Bone marrow (tissue), 2 donors: ENCODE measurements around the gene TIFAB.

Source experiments
- DNase-seq, 2 donors: peaks; one replicate each; lab custom pipeline; 2025; lab: John Stamatoyannopoulos, UW

The TIFAB gene

DNA sequence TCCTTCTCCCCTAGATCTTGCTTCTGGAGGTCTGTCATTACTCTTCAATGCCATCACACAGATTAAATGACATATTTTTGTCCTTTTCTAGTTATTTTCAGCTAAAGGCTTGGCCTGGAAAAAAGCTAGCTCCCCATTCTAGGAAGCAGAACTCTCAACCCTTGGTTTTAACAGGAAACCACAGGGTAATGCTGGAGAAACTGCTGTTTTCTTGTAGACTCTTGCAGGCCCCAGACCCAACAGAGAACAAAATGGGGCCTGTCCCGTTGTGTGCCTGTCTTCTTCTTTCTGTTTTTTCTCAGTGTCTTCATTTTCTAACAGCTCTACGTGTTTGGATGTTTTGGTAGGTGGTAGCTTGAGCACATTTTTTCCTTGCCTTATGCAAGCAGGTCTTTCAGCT, 26.5 kb downstream of the TIFAB start:
- DNase-seq = peak in 1 of 2 donors; percentile 70

DNA sequence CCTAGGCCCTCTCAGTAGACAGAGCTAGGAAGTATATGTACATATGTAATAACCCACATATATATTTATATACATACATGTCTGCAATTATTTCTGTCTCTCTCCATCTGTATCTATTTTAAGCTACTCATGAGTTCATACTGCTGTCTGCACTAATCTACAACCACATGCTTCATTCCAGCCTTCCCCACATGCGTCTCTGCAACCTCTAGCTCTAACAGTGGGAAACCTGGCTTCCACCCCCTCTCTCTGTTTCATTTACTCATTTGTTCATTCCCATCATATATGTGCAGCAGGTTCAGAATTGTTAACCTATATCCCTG, 28.3 kb downstream of the TIFAB start:
- DNase-seq = no peak

DNA sequence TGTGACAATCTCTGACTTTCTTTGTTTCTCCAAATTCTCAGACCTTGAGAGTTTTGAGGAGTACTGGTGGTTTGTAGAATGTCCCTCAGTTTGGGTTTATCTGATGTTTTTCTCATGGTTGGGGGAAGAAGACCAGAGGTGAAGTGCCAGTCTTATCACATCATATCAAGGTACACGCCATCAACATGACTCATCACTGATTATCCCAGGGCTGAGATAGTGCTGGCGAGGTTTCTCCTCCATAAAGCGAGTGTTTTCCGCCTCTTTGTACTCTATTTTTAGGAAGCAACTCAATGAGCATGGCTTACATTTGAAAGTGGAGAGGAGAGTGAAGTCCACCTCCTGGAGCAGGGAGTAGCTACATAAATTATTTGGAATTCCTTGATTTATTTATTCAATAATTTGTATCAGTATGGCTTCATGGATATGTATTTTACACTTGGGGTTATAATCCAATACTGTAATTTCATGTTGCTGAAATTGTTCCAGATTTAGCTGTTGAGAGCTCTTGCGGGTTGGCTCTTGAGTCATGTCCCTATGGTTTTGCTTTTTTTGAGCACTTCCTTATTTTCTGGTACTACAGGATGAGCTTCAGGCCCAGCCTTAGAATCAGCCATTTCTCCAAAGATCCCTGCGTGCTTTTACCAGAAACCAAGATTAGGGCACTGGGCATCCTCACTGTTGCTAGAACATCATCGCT, 28.9 kb downstream of the TIFAB start:
- peak in 1 of 2 donors; percentile 68 for DNase-seq

DNA sequence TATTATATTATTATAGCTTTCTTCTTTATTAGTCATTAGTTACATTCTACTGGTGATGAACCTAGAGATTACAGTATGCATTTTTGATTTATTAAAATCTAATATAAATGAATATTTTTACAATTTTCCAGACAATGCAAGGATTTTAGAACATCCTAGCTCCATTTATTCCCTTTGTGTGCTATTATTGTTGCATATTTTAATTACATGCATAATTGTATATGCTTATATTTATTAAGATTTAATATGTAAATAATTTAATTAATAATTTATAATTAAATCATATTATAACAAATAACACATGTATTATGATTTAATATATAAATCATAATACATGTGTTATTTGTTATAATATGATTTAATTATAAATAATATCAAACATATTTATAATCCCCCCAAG, 29.7 kb downstream of the TIFAB start:
- DNase-seq = no peak

DNA sequence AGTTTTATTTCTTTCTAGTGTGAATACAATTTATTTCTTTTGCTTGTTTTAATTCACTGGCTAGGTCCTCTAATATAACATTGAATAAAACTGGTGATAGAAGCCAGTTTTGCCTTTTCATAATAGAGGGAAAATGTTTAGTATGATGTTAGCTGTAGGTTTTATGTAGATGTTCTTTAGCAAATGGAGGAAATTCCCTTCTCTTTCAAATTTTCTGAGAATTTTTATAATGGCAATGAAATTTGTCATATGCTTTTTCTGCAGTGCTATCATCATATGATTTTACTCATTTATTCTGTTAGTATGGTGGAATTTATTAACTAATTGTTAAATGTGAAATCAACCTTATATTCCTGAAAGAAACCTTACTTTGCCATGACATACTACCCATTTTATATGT, 35.1 kb downstream of the TIFAB start:
- DNase-seq = no peak

DNA sequence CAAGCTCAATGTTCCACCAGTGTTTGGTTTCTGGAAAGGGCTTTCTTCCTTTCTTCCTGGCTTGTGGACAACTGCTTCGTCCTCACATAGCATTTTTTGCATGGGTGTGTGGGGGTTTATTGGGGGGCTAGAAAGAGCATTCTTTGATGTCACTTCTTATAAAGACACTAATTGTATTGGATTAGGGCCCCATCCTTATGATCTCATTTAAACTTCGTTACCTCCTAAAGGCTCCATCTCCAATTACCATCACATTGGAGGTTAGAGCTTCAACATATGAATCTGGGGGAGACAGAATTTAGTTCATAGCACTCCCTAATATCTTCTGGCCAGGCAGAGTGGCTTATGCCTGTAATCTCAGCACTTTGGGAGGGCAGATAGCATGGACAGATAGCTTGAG, 47.1 kb downstream of the TIFAB start:
- no peak for DNase-seq

DNA sequence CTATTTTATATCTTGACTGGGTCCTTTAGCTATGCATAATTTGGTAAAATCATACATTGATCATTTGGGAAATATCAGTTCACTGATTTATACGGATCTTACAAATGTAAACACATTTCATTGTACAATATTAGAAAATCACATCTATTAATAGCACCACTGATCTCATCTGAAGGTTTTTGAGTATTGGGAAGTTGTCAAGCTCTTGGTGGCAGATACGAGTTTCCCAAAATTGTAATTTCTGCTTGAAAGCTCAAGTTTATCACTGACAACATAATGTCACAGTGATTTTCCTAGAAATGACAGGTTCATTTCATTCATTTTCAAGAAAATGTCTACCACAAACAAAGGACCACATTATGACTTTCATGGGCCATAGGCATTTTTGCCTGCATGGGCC, 50.1 kb downstream of the TIFAB start:
- no peak for DNase-seq

DNA sequence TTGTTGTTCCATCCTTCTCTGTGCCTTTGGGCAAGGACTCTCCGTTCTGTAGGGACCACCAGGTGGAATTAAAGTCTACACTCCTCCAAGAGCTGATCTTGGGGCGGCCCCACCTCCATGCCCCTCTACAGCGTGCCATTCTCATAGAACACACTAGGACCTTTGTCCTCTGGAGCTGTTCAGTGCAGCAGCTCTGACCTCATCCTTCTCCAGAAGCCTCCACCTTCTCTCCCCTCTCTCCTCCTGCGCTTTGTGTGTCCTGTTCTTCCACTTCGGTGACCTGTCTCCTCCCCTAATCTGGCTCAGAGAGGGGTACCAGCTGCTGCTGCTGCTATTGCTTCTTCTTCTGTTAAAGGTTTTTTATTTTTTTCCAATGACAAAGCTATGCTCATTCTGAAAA, 51.3 kb downstream of the TIFAB start:
- no peak for DNase-seq

DNA sequence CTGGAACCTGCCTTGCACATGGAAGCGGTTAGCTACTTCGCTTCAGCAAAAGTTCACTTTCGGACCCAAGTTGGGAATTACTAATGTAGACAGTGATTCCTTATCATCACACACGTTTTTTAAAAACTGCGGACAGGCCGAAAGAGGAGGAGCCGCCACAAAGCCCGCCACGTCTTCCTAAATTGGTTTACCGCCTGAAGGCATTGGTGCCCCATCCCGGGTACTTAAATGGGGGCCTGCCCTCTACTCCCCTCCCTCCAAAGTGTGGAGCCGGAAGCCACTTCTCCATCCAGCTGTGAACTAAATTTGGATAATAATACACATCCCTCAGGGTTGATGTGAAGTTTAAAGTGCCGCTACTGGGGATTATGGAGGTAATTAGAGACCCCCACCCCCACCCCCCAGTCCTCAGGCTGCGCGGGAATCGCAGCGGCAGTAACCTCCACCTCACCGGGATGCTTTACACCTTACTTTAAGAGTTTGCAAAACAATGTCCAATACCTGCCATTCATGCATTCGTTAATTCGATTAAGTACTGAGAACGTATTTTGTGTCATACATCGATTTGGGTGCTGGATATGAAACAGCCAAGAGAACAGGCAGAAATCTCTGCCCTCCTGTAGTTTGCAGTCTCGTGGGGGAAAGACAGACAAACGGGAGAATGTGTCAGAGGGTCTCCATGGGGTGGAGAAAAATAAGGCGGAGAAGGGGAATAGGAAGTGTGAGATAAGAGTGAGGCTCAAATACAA, 52.2 kb downstream of the TIFAB start:
- no peak for DNase-seq

DNA sequence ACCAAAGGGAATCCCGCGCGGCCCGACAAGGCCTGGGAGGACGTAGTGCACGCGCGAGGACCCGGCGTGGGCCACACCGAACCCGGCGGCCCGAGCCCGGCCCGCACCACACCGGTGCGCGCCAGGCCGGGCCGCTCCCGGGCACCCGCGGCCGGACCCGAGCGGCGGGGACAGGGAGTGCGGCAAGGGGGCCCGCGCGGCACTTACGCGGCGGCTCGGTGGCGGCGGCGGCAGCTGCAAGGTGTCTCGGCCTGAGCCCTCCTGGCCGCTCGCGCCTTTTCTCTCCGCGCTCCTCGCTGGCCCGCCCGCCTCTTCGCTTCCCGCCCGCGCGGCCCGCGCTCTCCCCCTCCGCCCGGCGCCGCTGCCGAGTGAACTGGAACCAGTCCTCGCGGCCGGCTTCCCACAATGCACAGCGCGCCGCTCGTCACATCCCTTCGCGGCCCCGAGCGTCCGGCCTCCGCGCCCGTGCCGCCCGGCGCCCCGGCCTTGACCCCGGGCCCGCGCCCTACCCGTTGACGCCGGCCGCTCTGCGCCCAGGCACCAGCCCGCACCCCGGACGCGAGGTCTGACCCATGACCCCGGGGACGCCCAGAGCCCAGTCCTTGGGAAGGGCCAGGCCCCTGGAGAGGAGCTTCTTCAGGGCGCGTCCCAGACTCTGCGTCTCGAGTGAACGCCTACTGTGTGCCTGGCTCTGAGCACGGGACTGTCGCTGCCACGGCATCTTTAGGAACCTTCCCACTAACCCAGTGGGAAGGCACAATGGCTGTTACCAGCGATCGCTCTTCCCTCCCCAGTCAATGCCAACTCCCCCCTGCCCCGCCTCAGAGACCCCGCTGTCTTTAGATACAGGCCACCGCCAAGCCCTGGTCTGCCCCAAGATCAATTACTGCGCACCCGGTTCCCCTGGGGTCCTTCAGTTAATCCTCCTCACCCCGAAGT, 53.0 kb downstream of the TIFAB start, which contains the start of gene MACROH2A1:
TSS of gene MACROH2A1 (minus strand) at position 377 of the 939 bp plus-strand sequence. CDS start 10,138 bp downstream, outside the sequence.
- DNase-seq = peak; percentile 37 to 72

DNA sequence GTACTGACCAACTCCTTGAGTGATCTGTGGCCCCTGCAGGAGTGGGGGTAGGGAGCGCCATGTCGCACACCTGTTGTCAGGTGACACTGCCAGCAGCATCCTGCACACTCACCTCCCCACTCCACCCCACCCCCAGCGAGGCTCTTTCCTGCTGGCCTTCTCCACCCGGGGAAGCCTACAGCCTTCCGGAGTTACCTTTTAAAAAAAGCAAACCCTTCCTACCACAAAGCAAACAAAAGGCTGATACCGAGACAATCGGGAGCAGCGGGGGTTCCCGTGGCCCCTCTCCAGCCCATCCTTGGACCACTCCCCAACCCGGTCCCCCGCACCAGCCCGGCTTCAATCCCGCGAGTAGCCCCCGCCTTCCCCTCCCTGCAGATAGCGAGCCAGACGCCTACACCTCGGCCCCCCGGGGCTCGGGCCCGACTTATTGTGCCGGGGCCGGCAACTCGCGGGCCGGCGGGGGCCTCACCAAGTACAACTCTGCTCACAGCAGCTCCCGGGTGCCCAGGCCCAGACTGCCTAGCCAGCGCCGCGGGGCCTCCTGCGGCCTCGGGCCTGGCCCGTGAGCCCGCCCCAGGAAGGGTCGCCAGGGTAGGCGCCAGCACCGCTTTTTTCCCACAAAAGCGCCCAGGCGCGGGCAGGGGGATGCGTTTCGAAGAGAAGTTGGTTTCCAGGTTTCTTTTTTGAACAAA, 53.8 kb downstream of the TIFAB start:
- no peak for DNase-seq
